SK-N-DZ (cell line): ENCODE measurements around the gene SRGAP1.
A peak's percentile ranks its signal among the peaks of the same experiment; 100 is the strongest.
"Not testable (repeated sequence)": the region's sequence is repeated elsewhere in the genome, so short reads cannot be mapped to it uniquely, and the experiment has no call there.

ENCODE experiments used
- DNase-seq: peaks from one replicate; pipeline ENCODE4 v3.0.0-alpha.2; 2015; ENCODE audit warnings: low spot score

The SRGAP1 gene

DNA sequence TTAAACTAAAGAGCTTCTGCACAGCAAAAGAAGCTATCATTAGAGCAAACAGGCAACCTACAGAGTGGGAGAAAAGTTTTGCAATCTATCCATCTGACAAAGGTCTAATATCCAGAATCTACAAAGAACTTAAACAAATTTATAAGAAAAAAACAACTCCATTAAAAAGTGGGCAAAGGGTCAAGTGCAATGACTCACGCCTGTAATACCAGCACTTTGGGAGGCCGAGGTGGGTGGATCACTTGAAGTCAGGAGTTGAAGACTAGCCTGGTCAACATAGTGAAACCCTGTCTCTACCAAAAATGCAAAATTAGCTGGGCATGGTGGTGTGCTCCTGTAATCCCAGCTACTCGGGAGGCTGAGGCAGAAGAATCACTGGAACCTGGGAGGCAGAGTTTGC is 322.1 kb downstream of the SRGAP1 start:
- not testable (repeated sequence) for DNase-seq

GRCh38 chr12:64167041-64167440 is 322.5 kb downstream of the SRGAP1 start:
- DNase-seq: not testable (repeated sequence)

DNA sequence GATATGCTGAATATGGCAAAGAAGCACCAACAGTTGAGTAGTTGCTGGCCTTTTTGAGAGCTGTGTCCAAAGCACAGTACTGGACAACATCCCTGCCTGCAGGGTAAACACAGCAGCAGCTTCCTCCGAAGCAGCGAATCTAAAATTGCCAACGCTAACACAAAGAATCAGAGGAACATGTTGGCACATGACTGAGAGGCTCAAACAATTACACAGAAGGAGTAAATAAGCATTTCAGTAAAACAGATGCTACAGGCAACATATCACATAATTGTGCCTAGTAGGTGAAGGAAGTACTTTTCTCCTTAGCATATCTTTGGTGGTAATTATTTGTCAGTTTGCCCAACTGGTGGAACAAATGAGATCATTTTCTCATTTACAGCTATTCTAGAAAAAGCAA is 325.5 kb downstream of the SRGAP1 start:
- no peak for DNase-seq

- DNase-seq: no peak
Observed at GRCh38 chr12:64170730-64171129, 326.2 kb downstream of the SRGAP1 start.

GRCh38 chr12:64171715-64172114 is 327.2 kb downstream of the SRGAP1 start:
- no peak for DNase-seq

- no peak for DNase-seq
Observed at GRCh38 chr12:64172143-64172970, 327.9 kb downstream of the SRGAP1 start.

- DNase-seq: peak; percentile 71
Observed at GRCh38 chr12:64173456-64173855, 329.0 kb downstream of the SRGAP1 start.

DNA sequence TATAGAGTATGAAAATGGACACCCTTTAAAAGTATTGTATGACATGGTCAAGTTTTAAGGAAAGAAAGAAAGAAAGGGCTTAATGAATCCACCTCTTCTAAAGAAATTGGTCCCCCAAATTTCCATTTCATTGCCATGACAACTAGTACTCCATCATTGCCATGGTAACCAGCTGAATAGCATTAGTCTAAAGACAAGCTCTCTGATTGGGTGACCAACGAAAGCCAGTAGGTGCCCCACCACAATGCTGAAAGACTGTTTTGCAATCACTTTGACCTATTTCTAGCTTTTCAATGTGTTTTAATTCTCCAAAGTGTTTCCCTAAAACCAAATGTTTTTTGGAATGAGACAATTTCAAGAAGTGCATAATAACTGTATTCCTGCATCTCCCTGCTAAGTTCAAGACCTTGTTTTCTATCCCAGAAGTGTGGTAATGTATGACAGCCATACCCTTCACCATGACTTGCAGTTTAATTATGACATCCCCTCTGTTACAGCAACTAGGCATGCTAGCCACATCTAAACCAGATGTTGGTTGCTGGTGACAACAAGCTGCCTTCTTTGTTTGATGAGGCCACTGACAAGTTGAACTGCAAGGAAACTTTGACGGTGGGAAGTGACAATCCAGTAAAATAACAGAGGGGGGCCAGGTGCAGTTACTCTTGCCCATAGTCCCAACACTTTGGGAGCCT is 330.9 kb downstream of the SRGAP1 start:
- no peak for DNase-seq

GRCh38 chr12:64177001-64177400 is 332.5 kb downstream of the SRGAP1 start:
- no peak for DNase-seq

GRCh38 chr12:64178122-64178521 is 333.6 kb downstream of the SRGAP1 start:
- DNase-seq: no peak

GRCh38 chr12:64180951-64181350 is 336.5 kb downstream of the SRGAP1 start:
- no peak for DNase-seq

DNA sequence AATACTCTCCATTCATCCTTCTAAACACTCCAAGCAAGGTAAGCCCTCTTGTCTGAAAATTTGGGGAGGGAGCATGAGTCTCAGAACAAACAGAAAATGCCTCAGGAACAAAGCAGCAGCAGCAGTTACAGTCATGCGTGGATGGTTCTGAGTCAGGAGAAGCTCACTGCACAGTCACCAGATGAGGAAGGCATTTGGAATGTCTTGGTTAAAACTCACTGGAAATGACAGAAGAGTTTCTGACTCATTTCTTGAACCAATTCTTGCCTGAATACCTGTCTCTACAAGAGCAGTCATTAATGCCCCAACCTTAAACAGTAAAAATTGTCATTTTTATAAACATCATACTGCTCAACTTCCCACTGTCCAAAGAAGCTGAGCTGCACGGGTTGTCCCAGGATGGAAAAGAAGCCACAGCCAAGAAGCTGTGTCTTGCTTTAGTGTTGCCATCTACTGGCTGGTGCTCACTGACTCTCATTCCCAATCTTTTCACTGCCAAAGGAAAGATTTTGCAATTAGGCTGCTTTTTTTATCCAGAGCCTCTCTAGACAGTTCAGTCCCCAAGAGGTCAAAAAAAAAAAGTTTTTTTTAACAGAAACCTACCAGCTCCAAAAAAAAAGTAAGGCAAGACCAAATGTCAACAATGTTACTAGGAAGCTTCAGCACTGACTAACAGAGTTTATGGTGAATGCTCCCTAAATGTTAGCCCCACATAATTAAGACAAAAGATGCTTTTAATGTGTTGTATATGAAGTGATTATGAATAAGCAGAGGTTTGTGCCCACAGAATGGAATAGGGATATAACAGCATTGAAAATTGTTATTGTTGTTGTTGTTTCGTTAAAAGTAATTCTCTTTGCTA is 337.2 kb downstream of the SRGAP1 start:
- peak; percentile 52 for DNase-seq

DNA sequence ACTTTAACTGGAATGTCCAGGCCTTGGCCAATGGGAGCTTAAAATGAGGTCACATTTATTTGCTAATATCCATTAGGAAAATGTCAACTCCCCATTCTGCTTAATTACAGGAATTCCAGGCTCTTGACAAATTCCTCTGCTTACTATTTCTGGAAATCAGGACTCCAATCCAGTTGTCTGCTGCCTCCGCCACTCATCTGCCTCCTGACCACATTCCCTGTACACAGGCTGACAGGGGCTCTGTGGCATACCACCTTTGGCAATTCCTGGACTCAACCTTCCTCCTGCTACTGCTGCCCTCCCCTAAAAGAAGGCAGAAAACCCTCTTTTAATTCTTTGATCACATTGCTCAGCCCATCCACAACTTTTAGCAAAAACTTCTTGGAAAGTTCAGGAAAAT is 339.7 kb downstream of the SRGAP1 start:
- DNase-seq: no peak

GRCh38 chr12:64186789-64187188 is 342.3 kb downstream of the SRGAP1 start:
- no peak for DNase-seq

DNA sequence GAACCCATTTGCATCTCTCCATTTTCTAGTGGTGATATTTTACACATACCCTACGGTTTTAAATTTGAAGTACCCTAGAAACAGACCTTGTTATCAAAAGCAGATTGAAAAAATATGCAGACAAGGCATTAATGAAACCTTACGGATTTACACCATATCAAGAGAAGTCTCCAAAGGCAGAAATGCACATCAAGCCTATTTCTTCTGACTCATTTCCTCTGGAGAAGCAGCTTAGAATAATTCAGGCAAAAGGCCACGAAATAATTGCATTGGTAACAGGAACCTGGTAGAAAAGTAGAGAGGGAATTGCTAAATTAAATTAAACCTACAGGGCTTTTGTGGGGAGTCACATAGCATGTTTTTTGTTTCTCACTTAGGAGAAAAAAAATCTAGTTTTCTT is 342.9 kb downstream of the SRGAP1 start:
- no peak for DNase-seq

- DNase-seq: no peak
Observed at GRCh38 chr12:64187794-64188193, 343.3 kb downstream of the SRGAP1 start.

GRCh38 chr12:64189530-64189929 is 345.0 kb downstream of the SRGAP1 start:
- DNase-seq: no peak

GRCh38 chr12:64190140-64190539 is 345.6 kb downstream of the SRGAP1 start:
- DNase-seq: no peak

DNA sequence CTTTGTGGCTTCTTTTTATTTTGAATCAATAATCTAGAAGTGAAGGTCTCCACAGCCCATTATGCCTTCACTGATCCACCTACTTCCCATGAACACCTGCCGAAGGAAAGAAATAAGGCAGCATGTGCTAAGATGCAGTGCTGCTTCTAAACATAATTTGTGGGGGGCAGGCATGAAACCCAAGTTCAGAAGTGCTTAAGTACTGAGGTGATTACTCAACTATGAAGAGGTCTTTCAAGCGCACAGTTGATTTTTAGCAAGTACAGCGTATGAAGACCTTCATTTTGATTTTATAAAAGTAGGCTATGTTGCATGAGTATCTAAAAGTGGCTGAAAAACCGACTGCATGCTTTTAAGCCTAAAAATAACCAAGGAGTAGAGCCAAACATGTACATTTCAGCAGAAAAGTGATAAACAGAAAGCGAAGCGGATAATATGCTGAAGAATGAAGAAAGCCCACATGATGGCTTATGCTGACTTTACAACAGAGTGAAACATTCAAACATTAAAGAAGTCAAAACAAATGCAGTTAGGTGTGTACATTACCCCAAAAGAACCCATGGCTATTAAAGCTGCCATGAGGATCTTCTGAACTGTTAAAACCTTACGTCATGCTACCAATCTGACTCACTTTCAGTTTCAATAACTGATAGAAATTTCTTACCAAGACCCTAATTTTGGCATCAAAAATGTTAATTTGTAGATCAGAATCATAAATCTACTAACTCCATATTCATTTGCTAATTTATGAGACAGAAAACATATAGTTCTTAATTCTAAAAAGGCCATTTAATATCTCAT is 348.3 kb downstream of the SRGAP1 start:
- no peak for DNase-seq

- no peak for DNase-seq
Observed at GRCh38 chr12:64193931-64194330, 349.4 kb downstream of the SRGAP1 start.
